ENCODE measurements around the gene STX1B. TPM values are rescaled to one million over a fixed set of nuclear protein-coding genes. Genes with fewer than 3 reads are reported as not detected.

Gene STX1B
- total and polyA plus RNA-seq, 8 donors = 0.16 to 2.4 (median 0.80) TPM

DNA sequence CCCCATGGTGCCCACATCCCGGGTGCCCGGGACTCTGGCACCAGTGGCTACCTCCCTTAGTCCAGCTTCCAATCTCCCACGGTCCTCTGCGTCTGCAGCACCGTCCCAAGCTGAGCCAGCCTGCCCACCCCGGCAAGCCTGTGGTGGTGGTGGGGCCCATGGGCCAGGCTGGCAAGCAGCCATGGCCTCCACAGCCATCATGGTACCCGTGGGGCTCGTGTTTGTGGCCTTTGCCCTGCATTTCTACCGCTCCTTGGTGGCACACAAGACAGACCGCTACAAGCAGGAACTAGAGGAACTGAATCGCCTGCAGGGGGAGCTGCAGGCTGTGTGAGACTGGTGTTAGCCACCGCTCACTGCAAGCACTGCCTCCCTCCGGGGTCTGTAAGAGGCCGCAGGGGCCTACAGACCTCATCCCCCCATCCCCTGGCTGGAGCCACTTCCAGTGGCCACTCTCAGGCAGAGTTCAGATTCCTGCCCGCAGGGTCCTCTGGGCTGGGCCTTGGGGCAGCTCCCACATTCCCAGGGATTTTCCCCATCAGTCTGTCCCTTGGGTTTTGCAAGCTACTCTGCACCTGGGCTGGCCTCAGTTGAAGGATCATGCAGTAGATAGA is 56.8 kb downstream of the STX1B start:
- no peaks in the 10 kb centered on the region for H3K27me3 ChIP-seq
- no peak overlapping the region for H3K27ac ChIP-seq
- H3K4me3 ChIP-seq = no peak overlapping the region
- no peaks in the 10 kb centered on the region for H3K9me3 ChIP-seq
- no peaks in the 10 kb centered on the region for H3K36me3 ChIP-seq
- H3K4me1 ChIP-seq = peaks cover 0 to 7% (median 0%) of the 10 kb centered on the region in 3 donors
- no peak for FAIRE-seq
- intact Hi-C loops (cut with DNase I) = no loop called here
- TF ChIP-seq, protein P1, sequence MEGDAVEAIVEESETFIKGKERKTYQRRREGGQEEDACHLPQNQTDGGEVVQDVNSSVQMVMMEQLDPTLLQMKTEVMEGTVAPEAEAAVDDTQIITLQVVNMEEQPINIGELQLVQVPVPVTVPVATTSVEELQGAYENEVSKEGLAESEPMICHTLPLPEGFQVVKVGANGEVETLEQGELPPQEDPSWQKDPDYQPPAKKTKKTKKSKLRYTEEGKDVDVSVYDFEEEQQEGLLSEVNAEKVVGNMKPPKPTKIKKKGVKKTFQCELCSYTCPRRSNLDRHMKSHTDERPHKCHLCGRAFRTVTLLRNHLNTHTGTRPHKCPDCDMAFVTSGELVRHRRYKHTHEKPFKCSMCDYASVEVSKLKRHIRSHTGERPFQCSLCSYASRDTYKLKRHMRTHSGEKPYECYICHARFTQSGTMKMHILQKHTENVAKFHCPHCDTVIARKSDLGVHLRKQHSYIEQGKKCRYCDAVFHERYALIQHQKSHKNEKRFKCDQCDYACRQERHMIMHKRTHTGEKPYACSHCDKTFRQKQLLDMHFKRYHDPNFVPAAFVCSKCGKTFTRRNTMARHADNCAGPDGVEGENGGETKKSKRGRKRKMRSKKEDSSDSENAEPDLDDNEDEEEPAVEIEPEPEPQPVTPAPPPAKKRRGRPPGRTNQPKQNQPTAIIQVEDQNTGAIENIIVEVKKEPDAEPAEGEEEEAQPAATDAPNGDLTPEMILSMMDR (IDR thresholded peaks at IDR 0.05) = peak; percentile 12 to 36 (median 24)
- peak in 4 of 6 donors; percentile 32 to 62 (median 56) for DNase-seq
- ATAC-seq = no peak
- WGBS, 2 donors = 44 to 46% methylated on average over 15 of the region's 15 CpGs

DNA sequence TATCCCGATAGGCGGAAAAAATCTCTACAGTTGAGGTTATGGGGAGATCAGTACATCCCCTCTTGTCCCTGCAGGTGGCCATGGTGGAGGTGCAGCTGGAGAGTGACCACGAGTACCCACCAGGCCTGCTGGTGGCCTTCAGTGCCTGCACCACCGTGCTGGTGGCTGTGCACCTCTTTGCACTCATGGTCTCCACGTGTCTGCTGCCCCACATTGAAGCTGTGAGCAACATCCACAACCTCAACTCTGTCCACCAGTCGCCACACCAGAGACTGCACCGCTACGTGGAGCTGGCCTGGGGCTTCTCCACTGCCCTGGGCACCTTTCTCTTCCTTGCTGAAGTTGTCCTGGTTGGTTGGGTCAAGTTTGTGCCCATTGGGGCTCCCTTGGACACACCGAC is 57.3 kb downstream of the STX1B start:
- Histone ChIP-seq H3K27ac (no peak overlapping the region), H3K4me1 (peaks cover 0 to 7% (median 0%) of the 10 kb centered on the region in 3 donors)
- FAIRE-seq = no peak

GRCh38 chr16:30951750-30952149 is 58.7 kb downstream of the STX1B start:
- TF ChIP-seq, protein P1 (IDR thresholded peaks at IDR 0.05) = no peak
- Histone ChIP-seq H3K4me3 (no peak overlapping the region), H3K27me3 (no peaks in the 10 kb centered on the region), H3K36me3 (no peaks in the 10 kb centered on the region), H3K27ac (no peak overlapping the region), H3K9me3 (no peaks in the 10 kb centered on the region), H3K4me1 (peaks cover 0 to 7% (median 0%) of the 10 kb centered on the region in 3 donors)
- DNase-seq (peak in 1 of 6 donors; percentile 46), FAIRE-seq (no peak), ATAC-seq (no peak)
- WGBS, 2 donors = 29 to 39% methylated on average over 3 of the region's 3 CpGs
- intact Hi-C loops (cut with DNase I) = no loop called here

More for the DNA sequence above, 57.3 kb downstream of the STX1B start:
- intact Hi-C loops (cut with DNase I) = no loop called here
- no peaks in the 10 kb centered on the region for H3K9me3 ChIP-seq
- no peaks in the 10 kb centered on the region for H3K36me3 ChIP-seq
- WGBS, 2 donors = 81 to 87% methylated on average over 9 of the region's 9 CpGs
- no peak for ATAC-seq
- TF ChIP-seq, protein P1 (IDR thresholded peaks at IDR 0.05) = no peak
- no peaks in the 10 kb centered on the region for H3K27me3 ChIP-seq
- H3K4me3 ChIP-seq = no peak overlapping the region
- no peak for DNase-seq

GRCh38 chr16:30951193-30951592 is 59.2 kb downstream of the STX1B start:
- H3K9me3 ChIP-seq = no peaks in the 10 kb centered on the region
- no peak overlapping the region for H3K4me3 ChIP-seq
- ATAC-seq = no peak
- no peak for FAIRE-seq
- no peaks in the 10 kb centered on the region for H3K27me3 ChIP-seq
- WGBS, 2 donors = 74 to 77% methylated on average over 1 of the region's 1 CpG
- no peak for DNase-seq
- H3K27ac ChIP-seq = no peak overlapping the region
- H3K36me3 ChIP-seq = no peaks in the 10 kb centered on the region
- H3K4me1 ChIP-seq = peaks cover 0 to 7% (median 0%) of the 10 kb centered on the region in 3 donors
- intact Hi-C loops (cut with DNase I) = no loop called here
- TF ChIP-seq, protein P1 (IDR thresholded peaks at IDR 0.05) = no peak

DNA sequence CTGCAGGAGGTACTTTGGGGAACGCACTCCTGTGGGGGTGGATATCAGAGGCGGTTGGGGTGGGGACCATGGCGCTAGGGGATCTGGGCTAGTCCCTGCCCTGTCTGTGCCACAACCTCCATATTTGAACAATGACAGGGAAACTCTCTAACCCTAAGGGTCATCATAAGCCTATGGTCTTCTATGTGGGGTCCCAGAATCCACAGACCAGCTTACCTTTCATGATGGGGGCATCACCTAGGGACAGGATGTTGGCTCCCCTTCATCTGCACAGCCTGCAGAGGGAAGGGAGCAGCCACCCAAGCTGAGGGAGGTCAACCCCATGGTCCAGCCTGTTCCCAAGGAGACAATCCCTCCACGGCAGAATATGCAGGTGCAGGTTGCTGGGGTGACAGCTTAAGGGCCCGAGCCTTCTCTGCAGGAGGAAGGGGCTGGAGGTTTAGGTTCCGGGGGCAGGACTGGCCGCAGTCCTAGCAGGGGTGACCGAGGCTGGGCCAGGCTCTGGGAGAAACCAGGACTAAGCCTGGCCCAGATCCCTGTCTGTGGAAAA is 59.8 kb downstream of the STX1B start:
- Histone ChIP-seq H3K27ac (peak overlapping the region in 3 of 4 donors; percentile 79 to 91 (median 88)), H3K36me3 (no peaks in the 10 kb centered on the region), H3K4me3 (peak overlapping the region in 2 of 4 donors; percentile 83 to 94), H3K27me3 (no peaks in the 10 kb centered on the region), H3K9me3 (no peaks in the 10 kb centered on the region), H3K4me1 (peaks cover 0 to 7% (median 0%) of the 10 kb centered on the region in 3 donors)
- TF ChIP-seq, protein P1 (IDR thresholded peaks at IDR 0.05) = no peak
- ATAC-seq = no peak
- DNase-seq = no peak
- FAIRE-seq = no peak
- 72 to 79% methylated on average over 8 of the region's 8 CpGs for WGBS, 2 donors
- intact Hi-C loops (cut with DNase I) = no loop called here

Data from pancreas (tissue), 10 donors.